H1 (cell line): Measurements from ENCODE around the gene CYP46A1. TPM values are rescaled to one million over a fixed set of nuclear protein-coding genes. Genes with fewer than 3 reads are reported as not detected.

Experiments
- CTCF ChIA-PET: fragments of 300-600 bp; sonication (Branson Sonifier 250); formaldehyde crosslinking; loops from one replicate; lab custom pipeline; 2021; ENCODE audit not compliant: partially characterized antibody; lab: Charles Lee
- POLR2A ChIA-PET: fragments of 300-600 bp; sonication (Branson Sonifier 250); formaldehyde crosslinking; loops from one replicate; lab custom pipeline; 2021; ENCODE audit warnings: inconsistent platforms; ENCODE audit not compliant: partially characterized antibody; lab: Charles Lee
- DNase-seq, 2 experiments: peaks; one replicate each; pipeline versions ENCODE4 v3.0.0 to v3.0.0-alpha.2; 2010 to 2022; ENCODE audit warnings: low spot score in 2 of 2, low read depth in 1 of 2, mixed read lengths in 1 of 2
- FAIRE-seq: peaks from 2 replicates; lab custom pipeline; 2011; peaks lifted over from hg19 to GRCh38; lab: Jason Lieb, UNC
- H2AFZ ChIP-seq: 2 replicates; pipeline ENCODE4 v1.8.1; 2012; ENCODE audit warnings: low read length, inconsistent platforms
- H2AK5ac ChIP-seq: 2 replicates; pipeline ENCODE4 v1.6.1; 2013; ENCODE audit warnings: low read depth, low read length
- H2BK120ac ChIP-seq: replicated peaks from 2 replicates; pipeline ENCODE3; 2013; ENCODE audit warnings: low read depth, low read length, inconsistent platforms
- H2BK12ac ChIP-seq: 2 replicates; pipeline ENCODE4 v1.6.1; 2013; ENCODE audit warnings: low read depth, low read length
- H2BK15ac ChIP-seq: 2 replicates; pipeline ENCODE4 v1.6.1; 2013; ENCODE audit warnings: low read length
- H2BK20ac ChIP-seq: 2 replicates; pipeline ENCODE4 v1.6.1; 2013; ENCODE audit warnings: low read length
- H2BK5ac ChIP-seq: 2 replicates; pipeline ENCODE4 v1.6.1; 2013; ENCODE audit warnings: low read depth, low read length
- H3K14ac ChIP-seq: 2 replicates; pipeline ENCODE4 v1.6.1; 2013; ENCODE audit warnings: inconsistent platforms; ENCODE audit not compliant: insufficient read length
- H3K18ac ChIP-seq: 2 replicates; pipeline ENCODE4 v1.6.1; 2013; ENCODE audit warnings: low read length; ENCODE audit errors: extremely low read depth
- H3K23ac ChIP-seq: 2 replicates; pipeline ENCODE4 v1.6.1; 2013; ENCODE audit warnings: inconsistent platforms; ENCODE audit not compliant: insufficient read length
- H3K23me2 ChIP-seq: 2 replicates; pipeline ENCODE4 v1.6.1; 2013; ENCODE audit warnings: low read depth, low read length
- H3K27ac ChIP-seq: 2 replicates; pipeline ENCODE4 v1.6.1; 2011; ENCODE audit warnings: low read depth, low read length, inconsistent platforms
- H3K27me3 ChIP-seq, 4 experiments: replicated peaks in 1 of 4; 1 replicate in 1 of 4; 2 replicates in 3 of 4; pipeline versions ENCODE4 v1.6.1 to v1.8.1; 2011 to 2013; ENCODE audit warnings: low read length in 3 of 4, mild to moderate bottlenecking in 3 of 4, inconsistent platforms in 2 of 4, mixed read lengths in 2 of 4, moderate library complexity in 1 of 4; ENCODE audit not compliant: control insufficient read depth in 3 of 4, insufficient read depth in 3 of 4; ENCODE audit errors: extremely low read depth in 1 of 4
- H3K36me3 ChIP-seq, 4 experiments: 2 replicates each; pipeline versions ENCODE4 v1.6.1 to v1.8.1; 2011 to 2013; ENCODE audit warnings: mild to moderate bottlenecking in 4 of 4, low read length in 3 of 4, moderate library complexity in 2 of 4, control low read depth in 1 of 4, inconsistent platforms in 1 of 4; ENCODE audit not compliant: insufficient read depth in 4 of 4, control insufficient read depth in 2 of 4
- H3K4ac ChIP-seq: replicated peaks from 2 replicates; pipeline ENCODE3; 2013; ENCODE audit warnings: low read length, low read depth, mixed read lengths, inconsistent platforms; ENCODE audit not compliant: insufficient read length
- H3K4me1 ChIP-seq, 4 experiments: replicated peaks in 1 of 4; 1 replicate in 1 of 4; 2 replicates in 3 of 4; pipeline versions ENCODE4 v1.6.1 to v1.8.1; 2011 to 2013; ENCODE audit warnings: low read length in 3 of 4, inconsistent platforms in 2 of 4, mixed read lengths in 1 of 4; ENCODE audit not compliant: insufficient read depth in 4 of 4, control insufficient read depth in 3 of 4
- H3K4me2 ChIP-seq, 2 experiments: 2 replicates each; pipeline versions ENCODE4 v1.6.1 to v1.8.1; 2011 to 2013; ENCODE audit warnings: low read depth in 2 of 2, low read length in 2 of 2, control low read depth in 1 of 2, inconsistent platforms in 1 of 2, mild to moderate bottlenecking in 1 of 2; ENCODE audit not compliant: insufficient read depth in 1 of 2
- H3K4me3 ChIP-seq, 4 experiments: fragments of 200-600, 300-600 bp in 1 of 4; sonication (generic), shearing (Covaris generic), sonication (Bioruptor Twin) in 1 of 4; 2 replicates each; pipeline versions ENCODE4 v1.5.1 to v1.8.1; 2011 to 2016; ENCODE audit warnings: low read length in 4 of 4, low read depth in 3 of 4, control low read depth in 2 of 4, inconsistent platforms in 2 of 4, mild to moderate bottlenecking in 2 of 4, mixed read lengths in 1 of 4, moderate library complexity in 1 of 4; ENCODE audit not compliant: insufficient read depth in 2 of 4; ENCODE audit errors: extremely low read depth in 1 of 4
- H3K56ac ChIP-seq: replicated peaks from 2 replicates; pipeline ENCODE3; 2013; ENCODE audit warnings: low read depth, mild to moderate bottlenecking, mixed read lengths, low read length, inconsistent platforms; ENCODE audit not compliant: insufficient read length
- H3K79me1 ChIP-seq: 2 replicates; pipeline ENCODE4 v1.6.1; 2013; ENCODE audit warnings: low read depth, low read length, control low read depth
- H3K79me2 ChIP-seq, 2 experiments: 2 replicates each; pipeline versions ENCODE4 v1.6.1 to v1.8.1; 2012 to 2013; ENCODE audit warnings: low read length in 2 of 2, mild to moderate bottlenecking in 2 of 2, inconsistent platforms in 1 of 2; ENCODE audit not compliant: insufficient read depth in 2 of 2, control insufficient read depth in 1 of 2
- H3K9ac ChIP-seq, 4 experiments: replicated peaks in 1 of 4; 1 replicate in 1 of 4; 2 replicates in 3 of 4; pipeline versions ENCODE4 v1.6.1 to v1.8.1; 2011 to 2013; ENCODE audit warnings: low read depth in 3 of 4, low read length in 3 of 4, control low read depth in 2 of 4, mild to moderate bottlenecking in 2 of 4, moderate library complexity in 2 of 4, inconsistent platforms in 1 of 4; ENCODE audit errors: extremely low read depth in 1 of 4
- H3K9me3 ChIP-seq, 2 experiments: 2 replicates each; pipeline versions ENCODE4 v1.6.1 to v1.8.1; 2012 to 2013; ENCODE audit warnings: mild to moderate bottlenecking in 2 of 2, moderate library complexity in 2 of 2, control low read depth in 1 of 2, inconsistent platforms in 1 of 2, low read depth in 1 of 2, low read length in 1 of 2, mixed read lengths in 1 of 2; ENCODE audit not compliant: insufficient read depth in 2 of 2
- H4K20me1 ChIP-seq, 2 experiments: replicated peaks in 1 of 2; 2 replicates each; pipeline versions ENCODE3 to v1.8.1; 2011 to 2013; ENCODE audit warnings: inconsistent platforms in 2 of 2, low read length in 2 of 2, mild to moderate bottlenecking in 1 of 2; ENCODE audit not compliant: insufficient read depth in 2 of 2, control insufficient read depth in 1 of 2
- H4K5ac ChIP-seq: 2 replicates; pipeline ENCODE4 v1.6.1; 2013; ENCODE audit warnings: low read length, low read depth, mixed read lengths, inconsistent platforms; ENCODE audit not compliant: insufficient read length
- H4K8ac ChIP-seq: 2 replicates; pipeline ENCODE4 v1.8.0; 2013; ENCODE audit warnings: mild to moderate bottlenecking, moderate library complexity, low read length, inconsistent platforms; ENCODE audit not compliant: insufficient read depth; ENCODE audit errors: extremely low read depth
- H4K91ac ChIP-seq: replicated peaks from 2 replicates; pipeline ENCODE3; 2013; ENCODE audit warnings: low read length, mixed read lengths, inconsistent platforms; ENCODE audit not compliant: insufficient read length
- BACH1 ChIP-seq: IDR thresholded peaks from 2 replicates; pipeline ENCODE4 v1.6.1; 2012; ENCODE audit warnings: low read length, improper control_type of control experiment
- BCL11A ChIP-seq, 2 experiments: IDR thresholded peaks; one replicate each; pipeline ENCODE4 v1.6.1; 2011; ENCODE audit warnings: low read depth in 2 of 2, low read length in 2 of 2, mild to moderate bottlenecking in 2 of 2
- HDAC2 ChIP-seq, 2 experiments: fragments of 300-600 bp in 1 of 2; sonication (generic) in 1 of 2; IDR thresholded peaks; 2 replicates each; pipeline ENCODE4 v1.6.1; 2011 to 2012; ENCODE audit warnings: low read depth in 2 of 2, low read length in 2 of 2, mild to moderate bottlenecking in 2 of 2, moderate library complexity in 2 of 2, borderline replicate concordance in 1 of 2, inconsistent platforms in 1 of 2
- NRF1 ChIP-seq: IDR thresholded peaks from 2 replicates; pipeline ENCODE4 v1.6.1; 2011; ENCODE audit warnings: mild to moderate bottlenecking, low read depth, low read length, improper control_type of control experiment
- RAD21 ChIP-seq, 2 experiments: IDR thresholded peaks in 1 of 2; conservative IDR thresholded peaks in 1 of 2; 2 replicates each; pipeline ENCODE4 v1.6.1; 2011; ENCODE audit warnings: low read depth in 2 of 2, low read length in 2 of 2, improper control_type of control experiment in 1 of 2, inconsistent platforms in 1 of 2, mild to moderate bottlenecking in 1 of 2, moderate library complexity in 1 of 2
- WGBS, 2 experiments: shearing (Covaris generic) in 1 of 2; methylation state at CpG; one replicate each; pipeline versions ENCODE4 v1.1.6 to v1.1.7; 2013 to 2015; ENCODE audit warnings: low lambda C conversion rate in 2 of 2, mixed read lengths in 2 of 2, inconsistent platforms in 1 of 2, low coverage in 1 of 2, missing lambda C conversion rate in 1 of 2; ENCODE audit not compliant: insufficient replicate concordance in 2 of 2, insufficient coverage in 1 of 2, insufficient read length in 1 of 2; ENCODE audit errors: extremely low coverage in 1 of 2, missing lambda C conversion rate in 1 of 2; 5-methylcytosine and 5-hydroxymethylcytosine counted together
- polyA plus RNA-seq, 7 experiments: library from polyadenylated mRNA; depleted of rRNA in 3 of 7; stranded (reverse) in 5 of 7; unstranded in 2 of 7; fragments of >200 nt in 5 of 7; fragments of 200-250 nt in 2 of 7; gene quantifications; 1 replicate in 5 of 7; 2 replicates in 1 of 7; 4 replicates in 1 of 7; pipeline versions ENCODE4 v1.2.1 to v1.2.3, GENCODE V29; 2011 to 2013; ENCODE audit warnings: missing spikeins in 2 of 7, mixed read lengths in 2 of 7
- total RNA-seq: library from RNA; stranded (reverse); fragmentation: NEBNext Ultra II Directional; extraction: Animal tissue kit (Norgen Biotek cat#: 25700); gene quantifications from 2 replicates; pipeline ENCODE4 v1.2.1, GENCODE V29; 2021
- TF ChIP-seq, protein P1 (sequence below), 3 experiments: IDR thresholded peaks; 1 replicate in 2 of 3; 2 replicates in 1 of 3; pipeline versions ENCODE4 v1.5.1 to v1.6.1; 2011; ENCODE audit warnings: low read length in 3 of 3, mild to moderate bottlenecking in 3 of 3, inconsistent platforms in 2 of 3, low read depth in 1 of 3, moderate library complexity in 1 of 3; ENCODE audit not compliant: insufficient read depth in 1 of 3; ENCODE audit errors: control extremely low read depth in 1 of 3
- TF ChIP-seq, protein P2 (sequence below): IDR thresholded peaks from 2 replicates; pipeline ENCODE4 v1.6.1; 2012; ENCODE audit warnings: inconsistent platforms

The CYP46A1 gene
- total and polyA plus RNA-seq, 2 of the 8 experiments (the other 6 are each of a cell fraction or from before 2014, with no cell fraction given): 0.41 to 1.3 TPM

DNA sequence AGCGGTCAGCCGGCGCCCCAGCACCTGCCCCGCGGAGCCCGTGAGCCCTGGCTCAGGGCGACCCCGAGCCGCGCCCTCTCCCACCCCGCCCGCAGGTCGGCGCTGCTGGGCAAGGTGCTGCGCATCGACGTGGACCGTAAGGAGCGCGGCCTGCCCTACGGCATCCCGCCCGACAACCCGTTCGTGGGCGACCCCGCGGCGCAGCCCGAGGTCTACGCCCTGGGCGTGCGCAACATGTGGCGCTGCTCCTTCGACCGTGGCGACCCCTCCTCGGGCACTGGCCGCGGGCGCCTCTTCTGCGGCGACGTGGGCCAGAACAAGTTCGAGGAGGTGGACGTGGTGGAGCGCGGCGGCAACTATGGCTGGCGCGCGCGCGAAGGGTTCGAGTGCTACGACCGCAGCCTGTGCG is 24.8 kb upstream of the CYP46A1 start:
- H3K23me2 ChIP-seq: peaks cover 16% of the 10 kb centered on the region
- H3K9me3 ChIP-seq: no peaks in the 10 kb centered on the region
- H3K79me2 ChIP-seq: no peaks in the 10 kb centered on the region
- H3K56ac ChIP-seq: no peak overlapping the region
- WGBS, 2 experiments: 67% methylated on average over 34 of the region's 58 CpGs; no CpG with 5 or more reads in 1 of the 2 experiments
- no peak overlapping the region for H3K4ac ChIP-seq
- POLR2A ChIA-PET: interaction anchor here (0.7 kb wide), 1 partner anchor 13 kb away, joined by 3 read pairs; no protein-coding TSS in a partner anchor
- H2BK15ac ChIP-seq: no peak overlapping the region
- peak overlapping the region; percentile 61 to 66 for H3K4me2 ChIP-seq
- H2BK12ac ChIP-seq: peak overlapping the region; percentile 78; the same call in 1 of the 2 replicates
- peak overlapping the region; percentile 63; the same call in 1 of the 2 replicates for H4K8ac ChIP-seq
- no peak overlapping the region for H3K23ac ChIP-seq
- FAIRE-seq (no peak), DNase-seq (peak in 1 of 2 experiments; percentile 68)
- H3K36me3 ChIP-seq: 0 out of 8 replicates have a peak, but pooled peaks cover 0 to 7% (median 0%) of the 10 kb centered on the region in 4 experiments
- H3K4me1 ChIP-seq: peaks cover 11 to 35% (median 16%) of the 10 kb centered on the region in 4 experiments
- CTCF ChIA-PET: interaction anchor here (0.9 to 2.9 kb wide), 5 partner anchors 8 to 74 kb away, joined by 3 to 9 read pairs (median 4); no protein-coding TSS in a partner anchor
- H3K27ac ChIP-seq: no peak overlapping the region
- no peak overlapping the region for H3K9ac ChIP-seq
- no peak overlapping the region for H2AFZ ChIP-seq
- peaks cover 0 to 11% (median 3%) of the 10 kb centered on the region in 4 experiments; a peak in 3 of 7 replicates for H3K27me3 ChIP-seq
- peaks cover 4% of the 10 kb centered on the region; the same call in 1 of the 2 replicates for H3K79me1 ChIP-seq
- peaks cover 0 to 3% of the 10 kb centered on the region in 2 experiments for H4K20me1 ChIP-seq
- H3K4me3 ChIP-seq: peak overlapping the region in 3 of 4 experiments; percentile 4 to 53 (median 43); a peak in 5 of 8 replicates
- no peak overlapping the region; the same call in 1 of the 2 replicates for H2BK5ac ChIP-seq
- H3K14ac ChIP-seq: no peak overlapping the region
- no peak overlapping the region for H2BK120ac ChIP-seq
- H4K5ac ChIP-seq: no peak overlapping the region
- peak overlapping the region; percentile 41; the same call in 1 of the 2 replicates for H3K18ac ChIP-seq
- H2AK5ac ChIP-seq: no peak overlapping the region
- no peak overlapping the region for H4K91ac ChIP-seq
- H2BK20ac ChIP-seq: no peak overlapping the region
- TF ChIP-seq HDAC2 (IDR thresholded peaks at IDR 0.05; ENCODE audit: borderline replicate concordance in 1 of 2, low read depth in 2 of 2, low read length in 2 of 2): no peak
- TF ChIP-seq RAD21 (IDR thresholded peaks at IDR 0.05 in 1 of 2, conservative IDR thresholded peaks at IDR 0.05 in 1 of 2; ENCODE audit: low read depth in 2 of 2, low read length in 2 of 2): peak; percentile 26 to 60; a peak in 3 of 4 replicates
- TF ChIP-seq, protein P1, sequence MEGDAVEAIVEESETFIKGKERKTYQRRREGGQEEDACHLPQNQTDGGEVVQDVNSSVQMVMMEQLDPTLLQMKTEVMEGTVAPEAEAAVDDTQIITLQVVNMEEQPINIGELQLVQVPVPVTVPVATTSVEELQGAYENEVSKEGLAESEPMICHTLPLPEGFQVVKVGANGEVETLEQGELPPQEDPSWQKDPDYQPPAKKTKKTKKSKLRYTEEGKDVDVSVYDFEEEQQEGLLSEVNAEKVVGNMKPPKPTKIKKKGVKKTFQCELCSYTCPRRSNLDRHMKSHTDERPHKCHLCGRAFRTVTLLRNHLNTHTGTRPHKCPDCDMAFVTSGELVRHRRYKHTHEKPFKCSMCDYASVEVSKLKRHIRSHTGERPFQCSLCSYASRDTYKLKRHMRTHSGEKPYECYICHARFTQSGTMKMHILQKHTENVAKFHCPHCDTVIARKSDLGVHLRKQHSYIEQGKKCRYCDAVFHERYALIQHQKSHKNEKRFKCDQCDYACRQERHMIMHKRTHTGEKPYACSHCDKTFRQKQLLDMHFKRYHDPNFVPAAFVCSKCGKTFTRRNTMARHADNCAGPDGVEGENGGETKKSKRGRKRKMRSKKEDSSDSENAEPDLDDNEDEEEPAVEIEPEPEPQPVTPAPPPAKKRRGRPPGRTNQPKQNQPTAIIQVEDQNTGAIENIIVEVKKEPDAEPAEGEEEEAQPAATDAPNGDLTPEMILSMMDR (IDR thresholded peaks at IDR 0.05; ENCODE audit: control extremely low read depth in 1 of 3, insufficient read depth in 1 of 3, low read depth in 1 of 3, low read length in 3 of 3): peak in 2 of 3 experiments; percentile 51 to 54; a peak in 3 of 4 replicates
- TF ChIP-seq NRF1: no peak
- no peak for TF ChIP-seq BCL11A (IDR thresholded peaks at IDR 0.05; ENCODE audit: low read depth in 2 of 2, low read length in 2 of 2)
- TF ChIP-seq BACH1: 0 out of 2 replicates have a peak, but pooled peaks have one; percentile 16
- TF ChIP-seq, protein P2, sequence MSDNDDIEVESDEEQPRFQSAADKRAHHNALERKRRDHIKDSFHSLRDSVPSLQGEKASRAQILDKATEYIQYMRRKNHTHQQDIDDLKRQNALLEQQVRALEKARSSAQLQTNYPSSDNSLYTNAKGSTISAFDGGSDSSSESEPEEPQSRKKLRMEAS: peak; percentile 56; the same call in 1 of the 2 replicates
